Type B pancreatic cell (in vitro differentiated cells): ENCODE data around the gene S100A7. TPM values are rescaled to one million over a fixed set of nuclear protein-coding genes. Genes with fewer than 3 reads are reported as not detected.

Source experiments
- DNase-seq: peaks from one replicate; pipeline ENCODE4 v3.0.0; 2021; ENCODE audit warnings: mixed read lengths; ENCODE audit not compliant: unreplicated experiment; ENCODE audit errors: extremely low spot score
- H3K27ac Mint-ChIP-seq: 2 replicates; pipeline ENCODE4 v1.8.0; 2021; ENCODE audit warnings: mild to moderate bottlenecking, mixed read lengths
- H3K27me3 Mint-ChIP-seq: 2 replicates; pipeline ENCODE4 v1.8.0; 2021; ENCODE audit warnings: mixed read lengths
- H3K36me3 Mint-ChIP-seq: 2 replicates; pipeline ENCODE4 v1.8.0; 2021; ENCODE audit warnings: mixed read lengths
- H3K4me1 Mint-ChIP-seq: one replicate; pipeline ENCODE4 v1.8.0; 2021; ENCODE audit warnings: mixed read lengths; ENCODE audit not compliant: unreplicated experiment
- H3K4me3 Mint-ChIP-seq: 2 replicates; pipeline ENCODE4 v1.8.0; 2021; ENCODE audit warnings: mild to moderate bottlenecking, mixed read lengths
- H3K9me3 Mint-ChIP-seq: 2 replicates; pipeline ENCODE4 v1.8.0; 2021; ENCODE audit warnings: mixed read lengths
- CTCF ChIP-seq: fragments of 200-600 bp; sonication (generic); conservative IDR thresholded peaks from 2 replicates; pipeline ENCODE4 v1.5.0; 2021; ENCODE audit warnings: antibody characterized with exemption, mild to moderate bottlenecking
- total RNA-seq: library from RNA; stranded (reverse); gene quantifications from 2 replicates; pipeline ENCODE4 v1.2.1, GENCODE V29; 2021; ENCODE audit warnings: low replicate concordance

Gene S100A7
- total RNA-seq, 1 donor from 2014 or later: 6.2 TPM

- DNase-seq: no peak
- Mint-ChIP-seq H3K36me3 (no peaks in the 10 kb centered on the region), H3K4me1 (peaks cover 11% of the 10 kb centered on the region), H3K27ac (no peak overlapping the region), H3K9me3 (no peaks in the 10 kb centered on the region), H3K27me3 (no peaks in the 10 kb centered on the region), H3K4me3 (no peak overlapping the region)
- no peak for TF ChIP-seq CTCF
Measured at GRCh38 chr1:153506386-153506785, 45.9 kb upstream of the S100A7 start.

DNA sequence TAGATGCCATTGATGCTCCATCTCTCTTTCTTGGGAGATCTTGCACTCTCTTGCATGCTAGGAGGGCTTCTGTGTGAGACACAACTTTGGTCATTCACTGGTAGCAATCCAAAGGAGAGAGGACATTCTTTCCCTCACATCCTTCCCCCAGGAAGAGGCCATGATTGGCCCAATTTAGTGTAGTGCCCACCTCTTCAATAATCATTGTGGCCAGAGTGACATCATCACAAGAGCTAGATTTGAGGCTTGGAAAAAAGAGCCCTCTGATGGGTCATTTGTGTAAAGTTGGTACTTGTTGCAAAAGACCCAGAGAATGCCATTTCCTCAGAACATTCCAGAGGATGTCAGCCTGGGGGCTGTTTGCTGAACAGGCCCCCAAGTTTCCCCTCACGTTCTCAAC lies 45.1 kb upstream of the S100A7 start:
- Mint-ChIP-seq H3K9me3 (no peaks in the 10 kb centered on the region), H3K36me3 (no peaks in the 10 kb centered on the region)

GRCh38 chr1:153503766-153504165 lies 43.3 kb upstream of the S100A7 start:
- DNase-seq: no peak
- H3K27me3 Mint-ChIP-seq: peaks cover 3% of the 10 kb centered on the region
- no peaks in the 10 kb centered on the region for H3K9me3 Mint-ChIP-seq
- peaks cover 6% of the 10 kb centered on the region for H3K4me1 Mint-ChIP-seq
- no peak overlapping the region for H3K4me3 Mint-ChIP-seq
- no peak for TF ChIP-seq CTCF
- H3K36me3 Mint-ChIP-seq: no peaks in the 10 kb centered on the region
- no peak overlapping the region for H3K27ac Mint-ChIP-seq

More for the DNA sequence above, 45.1 kb upstream of the S100A7 start:
- no peak overlapping the region for H3K4me3 Mint-ChIP-seq
- H3K27ac Mint-ChIP-seq: no peak overlapping the region
- no peak for DNase-seq
- peaks cover 6% of the 10 kb centered on the region for H3K4me1 Mint-ChIP-seq
- no peaks in the 10 kb centered on the region for H3K27me3 Mint-ChIP-seq
- no peak for TF ChIP-seq CTCF

- peaks cover 7% of the 10 kb centered on the region for H3K4me1 Mint-ChIP-seq
- no peak for DNase-seq
- H3K4me3 Mint-ChIP-seq: no peak overlapping the region
- no peak for TF ChIP-seq CTCF
- no peak overlapping the region for H3K27ac Mint-ChIP-seq
- H3K27me3 Mint-ChIP-seq: peaks cover 6% of the 10 kb centered on the region
- H3K9me3 Mint-ChIP-seq: no peaks in the 10 kb centered on the region
- no peaks in the 10 kb centered on the region for H3K36me3 Mint-ChIP-seq
Measured at GRCh38 chr1:153498746-153499145, 38.3 kb upstream of the S100A7 start.

DNA sequence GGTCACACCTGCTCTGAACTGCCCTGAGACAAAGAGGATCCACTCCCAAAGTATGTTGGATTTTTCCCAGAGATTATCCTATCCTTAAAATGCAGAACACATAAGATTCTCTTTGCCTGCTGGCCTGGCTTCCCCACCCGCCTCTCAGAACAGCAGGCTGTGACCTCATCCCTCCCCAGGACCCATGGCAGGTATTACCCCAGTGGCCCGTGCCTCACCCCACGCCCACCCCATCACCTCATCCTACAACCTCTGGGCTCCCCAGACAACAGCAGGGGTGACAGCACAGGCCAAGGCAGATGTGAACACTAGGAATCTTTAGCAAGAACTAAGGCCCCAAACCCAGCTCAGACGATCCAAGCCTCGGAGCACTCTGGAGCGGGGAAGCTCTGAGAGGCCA lies 35.1 kb upstream of the S100A7 start:
- H3K27me3 Mint-ChIP-seq: peaks cover 6% of the 10 kb centered on the region
- no peak overlapping the region for H3K27ac Mint-ChIP-seq
- no peaks in the 10 kb centered on the region for H3K9me3 Mint-ChIP-seq
- DNase-seq: no peak
- TF ChIP-seq CTCF: no peak
- H3K36me3 Mint-ChIP-seq: no peaks in the 10 kb centered on the region
- H3K4me1 Mint-ChIP-seq: peaks cover 18% of the 10 kb centered on the region
- H3K4me3 Mint-ChIP-seq: no peak overlapping the region

DNA sequence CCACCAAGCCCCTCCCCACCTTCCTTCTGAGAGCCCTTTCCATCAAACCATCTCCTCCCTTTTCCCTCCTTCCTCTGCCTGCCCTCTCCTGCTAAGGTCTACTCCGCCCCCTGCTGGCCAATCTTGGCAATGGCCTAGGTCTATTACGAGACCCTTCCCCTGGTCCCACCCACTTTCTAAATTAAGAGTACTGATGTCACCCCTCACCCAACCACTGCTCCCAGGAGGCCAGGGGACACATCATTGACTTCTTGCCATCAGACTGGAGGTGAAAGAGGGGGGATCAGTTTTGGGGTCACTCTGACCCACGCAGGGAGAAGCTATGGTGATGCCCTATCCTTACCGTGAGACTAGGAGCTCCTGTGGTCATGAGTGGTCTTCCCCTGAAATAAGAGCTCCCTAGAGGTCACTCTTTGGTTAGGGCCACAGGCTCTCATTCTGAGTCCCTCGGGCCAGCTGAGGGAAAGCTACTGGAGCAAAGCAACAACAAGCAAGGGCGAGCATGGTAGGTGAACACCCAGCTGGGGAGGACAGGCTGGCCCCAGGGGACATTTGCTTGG lies 34.6 kb upstream of the S100A7 start:
- Mint-ChIP-seq H3K4me1 (peaks cover 22% of the 10 kb centered on the region), H3K36me3 (no peaks in the 10 kb centered on the region), H3K27me3 (peaks cover 6% of the 10 kb centered on the region), H3K4me3 (peak overlapping the region; percentile 44), H3K9me3 (no peaks in the 10 kb centered on the region), H3K27ac (peak overlapping the region; percentile 86)
- TF ChIP-seq CTCF: peak; percentile 94
- DNase-seq: peak; percentile 87
